Mesendoderm (in vitro differentiated cells): ENCODE data around the gene MAP2K1.
A peak's percentile ranks its signal among the peaks of the same experiment; 100 is the strongest.
"Not testable (repeated sequence)": the region's sequence is repeated elsewhere in the genome, so short reads cannot be mapped to it uniquely, and the experiment has no call there.

ENCODE experiments used
- DNase-seq: peaks from one replicate; pipeline ENCODE4 v3.0.0; 2013
- H2AK5ac ChIP-seq: 2 replicates; pipeline ENCODE4 v1.6.1; 2013; ENCODE audit warnings: low read length, inconsistent platforms
- H2BK120ac ChIP-seq: 2 replicates; pipeline ENCODE4 v1.6.1; 2013; ENCODE audit warnings: low read depth, mild to moderate bottlenecking, low read length, moderate library complexity, mixed read lengths
- H2BK15ac ChIP-seq: replicated peaks from 2 replicates; pipeline ENCODE4 v1.6.1; 2013; ENCODE audit warnings: low read depth, mild to moderate bottlenecking, moderate library complexity
- H2BK5ac ChIP-seq: 2 replicates; pipeline ENCODE4 v1.6.1; 2013; ENCODE audit warnings: low read length, inconsistent platforms
- H3K18ac ChIP-seq: 2 replicates; pipeline ENCODE4 v1.6.1; 2013; ENCODE audit warnings: mild to moderate bottlenecking, low read length, mixed read lengths
- H3K23ac ChIP-seq: one replicate; pipeline ENCODE4 v1.6.1; 2013; ENCODE audit warnings: low read length
- H3K27ac ChIP-seq: 2 replicates; pipeline ENCODE4 v1.5.1; 2013; ENCODE audit warnings: low read depth, mild to moderate bottlenecking, inconsistent platforms, low read length, moderate library complexity
- H3K27me3 ChIP-seq: 2 replicates; pipeline ENCODE4 v1.6.1; 2013; ENCODE audit warnings: low read length, control low read depth, mild to moderate bottlenecking, inconsistent platforms; ENCODE audit not compliant: insufficient read depth, poor library complexity
- H3K36me3 ChIP-seq: 2 replicates; pipeline ENCODE4 v1.6.1; 2013; ENCODE audit warnings: low read length, inconsistent platforms; ENCODE audit not compliant: control insufficient read depth, insufficient read depth
- H3K4ac ChIP-seq: one replicate; pipeline ENCODE4 v1.6.1; 2013; ENCODE audit warnings: low read depth, mild to moderate bottlenecking, low read length, moderate library complexity
- H3K4me1 ChIP-seq: 2 replicates; pipeline ENCODE4 v1.6.1; 2013; ENCODE audit warnings: low read depth, low read length, inconsistent platforms; ENCODE audit not compliant: control insufficient read depth
- H3K4me2 ChIP-seq: 2 replicates; pipeline ENCODE4 v1.6.1; 2013; ENCODE audit warnings: low read length
- H3K4me3 ChIP-seq: 2 replicates; pipeline ENCODE4 v1.5.1; 2013; ENCODE audit warnings: mild to moderate bottlenecking, low read length
- H3K56ac ChIP-seq: one replicate; pipeline ENCODE4 v1.6.1; 2013; ENCODE audit warnings: low read length
- H3K79me1 ChIP-seq: 2 replicates; pipeline ENCODE4 v1.6.1; 2013; ENCODE audit warnings: low read length, inconsistent platforms
- H3K79me2 ChIP-seq: 2 replicates; pipeline ENCODE4 v1.6.1; 2013; ENCODE audit warnings: mild to moderate bottlenecking, low read length; ENCODE audit not compliant: control insufficient read depth, insufficient read depth
- H3K9ac ChIP-seq: 2 replicates; pipeline ENCODE4 v1.6.1; 2013; ENCODE audit warnings: low read length, inconsistent platforms
- H4K5ac ChIP-seq: one replicate; pipeline ENCODE4 v1.6.1; 2013; ENCODE audit warnings: low read length
- H4K8ac ChIP-seq: one replicate; pipeline ENCODE4 v1.6.1; 2013; ENCODE audit warnings: low read depth, mild to moderate bottlenecking, control low read depth, low read length, moderate library complexity
- WGBS: extraction: QIAGEN DNeasy Blood & Tissue Kit; methylation state at CpG from one replicate; pipeline ENCODE4 v1.1.7; 2013; ENCODE audit warnings: low lambda C conversion rate, missing lambda C conversion rate; ENCODE audit not compliant: insufficient coverage; ENCODE audit errors: extremely low coverage; 5-methylcytosine and 5-hydroxymethylcytosine counted together

MAP2K1 gene

GRCh38 chr15:66378814-66379430 is 7.8 kb upstream of the MAP2K1 start:
- no peak overlapping the region for H3K27ac ChIP-seq
- no peak overlapping the region for H2BK5ac ChIP-seq
- H3K4me3 ChIP-seq: no peak overlapping the region
- no peaks in the 10 kb centered on the region for H3K36me3 ChIP-seq
- H3K4me2 ChIP-seq: no peak overlapping the region
- no peak overlapping the region for H2BK15ac ChIP-seq
- no peaks in the 10 kb centered on the region for H3K79me1 ChIP-seq
- H4K8ac ChIP-seq: no peak overlapping the region
- no peak overlapping the region for H3K23ac ChIP-seq
- H4K5ac ChIP-seq: no peak overlapping the region
- H3K79me2 ChIP-seq: no peaks in the 10 kb centered on the region
- H3K9ac ChIP-seq: no peak overlapping the region
- H3K4me1 ChIP-seq: no peaks in the 10 kb centered on the region
- H3K56ac ChIP-seq: no peak overlapping the region
- no peak for DNase-seq
- H2BK120ac ChIP-seq: no peak overlapping the region
- H3K18ac ChIP-seq: no peak overlapping the region
- no peak overlapping the region for H2AK5ac ChIP-seq
- no peaks in the 10 kb centered on the region for H3K27me3 ChIP-seq
- no CpG with 5 or more reads among the region's 7 CpGs for WGBS
- H3K4ac ChIP-seq: no peak overlapping the region

- not testable (repeated sequence) for DNase-seq, H2BK15ac ChIP-seq, H3K79me2 ChIP-seq, H3K27me3 ChIP-seq, H3K36me3 ChIP-seq, H3K79me1 ChIP-seq, H4K5ac ChIP-seq, H2BK5ac ChIP-seq, H3K4me3 ChIP-seq, H3K4ac ChIP-seq, H3K18ac ChIP-seq, H3K27ac ChIP-seq, H3K23ac ChIP-seq, H3K4me1 ChIP-seq, H2BK120ac ChIP-seq, H3K4me2 ChIP-seq, H3K9ac ChIP-seq, H2AK5ac ChIP-seq, H3K56ac ChIP-seq, H4K8ac ChIP-seq
- WGBS: no CpG with 5 or more reads among the region's 2 CpGs
Observed at GRCh38 chr15:66381376-66381775, 5.3 kb upstream of the MAP2K1 start.

- Histone ChIP-seq H2BK5ac (no peak overlapping the region), H3K79me1 (peaks cover 17% of the 10 kb centered on the region), H2BK15ac (no peak overlapping the region), H3K27ac (peak overlapping the region; percentile 60), H2AK5ac (no peak overlapping the region), H3K18ac (peak overlapping the region; percentile 69), H3K79me2 (peaks cover 45% of the 10 kb centered on the region), H3K4me2 (peak overlapping the region; percentile 78), H4K8ac (no peak overlapping the region), H3K27me3 (no peaks in the 10 kb centered on the region), H3K4ac (peak overlapping the region; percentile 72), H3K56ac (peak overlapping the region; percentile 97), H3K23ac (no peak overlapping the region), H3K9ac (peak overlapping the region; percentile 86), H2BK120ac (no peak overlapping the region), H3K4me3 (peak overlapping the region; percentile 71), H3K4me1 (no peaks in the 10 kb centered on the region), H3K36me3 (no peaks in the 10 kb centered on the region), H4K5ac (no peak overlapping the region)
- peak; percentile 75 for DNase-seq
- WGBS: no CpG with 5 or more reads among the region's 62 CpGs
Observed at GRCh38 chr15:66387163-66388042, 691 bp downstream of the MAP2K1 start.

GRCh38 chr15:66388043-66388363 is 1.3 kb downstream of the MAP2K1 start:
- Histone ChIP-seq H4K8ac (no peak overlapping the region), H3K36me3 (no peaks in the 10 kb centered on the region), H2BK5ac (no peak overlapping the region), H3K56ac (peak overlapping the region; percentile 97), H3K27me3 (no peaks in the 10 kb centered on the region), H2BK15ac (no peak overlapping the region), H3K79me2 (peaks cover 49% of the 10 kb centered on the region), H3K4me1 (no peaks in the 10 kb centered on the region), H3K23ac (no peak overlapping the region), H3K4ac (no peak overlapping the region), H3K4me3 (peak overlapping the region; percentile 71), H2AK5ac (no peak overlapping the region), H3K9ac (peak overlapping the region; percentile 86), H4K5ac (no peak overlapping the region), H2BK120ac (no peak overlapping the region), H3K4me2 (peak overlapping the region; percentile 78), H3K18ac (no peak overlapping the region), H3K27ac (no peak overlapping the region), H3K79me1 (peaks cover 17% of the 10 kb centered on the region)
- no peak for DNase-seq
- WGBS: no CpG with 5 or more reads among the region's 3 CpGs

- no peak overlapping the region for H2AK5ac ChIP-seq
- no peak overlapping the region for H3K56ac ChIP-seq
- H2BK5ac ChIP-seq: no peak overlapping the region
- H3K9ac ChIP-seq: peak overlapping the region; percentile 31
- H3K18ac ChIP-seq: no peak overlapping the region
- H3K79me2 ChIP-seq: peaks cover 53% of the 10 kb centered on the region
- no peak overlapping the region for H2BK15ac ChIP-seq
- no peaks in the 10 kb centered on the region for H3K36me3 ChIP-seq
- no peak overlapping the region for H4K5ac ChIP-seq
- peaks cover 19% of the 10 kb centered on the region for H3K79me1 ChIP-seq
- H3K4me3 ChIP-seq: no peak overlapping the region
- H4K8ac ChIP-seq: no peak overlapping the region
- H3K23ac ChIP-seq: no peak overlapping the region
- no peak overlapping the region for H2BK120ac ChIP-seq
- peak overlapping the region; percentile 33 for H3K4me2 ChIP-seq
- H3K27me3 ChIP-seq: no peaks in the 10 kb centered on the region
- H3K27ac ChIP-seq: no peak overlapping the region
- peaks cover 2% of the 10 kb centered on the region for H3K4me1 ChIP-seq
- no peak overlapping the region for H3K4ac ChIP-seq
- no CpG with 5 or more reads among the region's 5 CpGs for WGBS
- no peak for DNase-seq
Observed at GRCh38 chr15:66388576-66388975, 1.9 kb downstream of the MAP2K1 start.
